NCI-H446 (cell line): ENCODE data around the gene KIAA1614.

Experiments used
- DNase-seq, 2 experiments: peaks; one replicate each; lab custom pipeline; 2025; lab: John Stamatoyannopoulos, UW

KIAA1614 gene

GRCh38 chr1:180912801-180913565, at the start of gene KIAA1614:
Gene KIAA1614 (plus strand): TSS chr1:180912897. CDS start chr1:180913244, 347 bp downstream.
- no peak for DNase-seq

- peak; percentile 72 to 76 for DNase-seq
Observed at GRCh38 chr1:180863158-180863775, 49.4 kb upstream of the KIAA1614 start.

GRCh38 chr1:180881806-180882509, 30.7 kb upstream of the KIAA1614 start:
- peak; percentile 55 to 87 for DNase-seq

GRCh38 chr1:180884588-180885300, 28.0 kb upstream of the KIAA1614 start:
- DNase-seq, result no peak

- DNase-seq, result no peak
Observed at GRCh38 chr1:180886338-180886737, 26.4 kb upstream of the KIAA1614 start.

GRCh38 chr1:180887841-180888240, 24.9 kb upstream of the KIAA1614 start:
- DNase-seq, result no peak

- DNase-seq, result no peak
Observed at GRCh38 chr1:180888870-180889269, 23.8 kb upstream of the KIAA1614 start.

GRCh38 chr1:180889325-180889724, 23.4 kb upstream of the KIAA1614 start:
- DNase-seq, result no peak

GRCh38 chr1:180892272-180892671, 20.4 kb upstream of the KIAA1614 start:
- no peak for DNase-seq

GRCh38 chr1:180892675-180893074, 20.0 kb upstream of the KIAA1614 start:
- DNase-seq, result no peak

- DNase-seq, result no peak
Observed at GRCh38 chr1:180893614-180894013, 19.1 kb upstream of the KIAA1614 start.

- DNase-seq, result no peak
Observed at GRCh38 chr1:180896161-180896560, 16.5 kb upstream of the KIAA1614 start.

- DNase-seq, result no peak
Observed at GRCh38 chr1:180898441-180899219, 14.1 kb upstream of the KIAA1614 start.

GRCh38 chr1:180899262-180899661, 13.4 kb upstream of the KIAA1614 start:
- no peak for DNase-seq

- no peak for DNase-seq
Observed at GRCh38 chr1:180901076-180901990, 11.4 kb upstream of the KIAA1614 start.

GRCh38 chr1:180902541-180902940, 10.2 kb upstream of the KIAA1614 start:
- no peak for DNase-seq

GRCh38 chr1:180905927-180906326, 6.8 kb upstream of the KIAA1614 start:
- no peak for DNase-seq

- no peak for DNase-seq
Observed at GRCh38 chr1:180906511-180906910, 6.2 kb upstream of the KIAA1614 start.

GRCh38 chr1:180907313-180908055, 5.2 kb upstream of the KIAA1614 start:
- DNase-seq, result no peak
